Measurements from ENCODE around the gene CERCAM.

DNA sequence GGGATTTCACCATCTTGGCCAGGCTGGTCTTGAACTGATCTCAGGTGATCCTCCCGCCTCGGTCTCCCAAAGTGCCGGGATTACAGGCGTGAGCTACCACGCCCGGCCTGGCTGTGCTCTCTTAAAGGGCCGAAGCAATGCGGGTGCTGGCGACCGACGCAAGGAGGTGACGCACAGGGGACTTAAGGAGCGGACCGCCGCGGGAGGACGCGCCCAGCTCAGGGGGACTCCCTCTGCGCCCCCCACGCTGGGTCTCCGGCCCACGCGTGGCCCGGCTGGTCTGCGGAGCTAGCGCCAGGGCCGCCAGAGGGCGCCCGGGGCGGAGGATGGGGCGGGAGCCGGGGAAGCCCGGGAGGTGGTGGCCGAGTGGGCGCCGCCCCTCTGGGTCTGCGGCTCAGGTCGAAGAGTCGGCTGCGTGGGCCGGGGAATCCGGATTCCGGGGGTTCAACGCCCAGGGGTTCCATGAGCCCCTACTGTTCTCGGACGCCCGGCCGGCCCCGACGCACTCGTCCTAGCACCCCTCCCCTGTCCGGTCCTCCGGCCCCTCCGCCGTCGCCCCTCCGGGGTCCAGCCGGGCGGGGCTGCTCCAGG is 502 bp upstream of the CERCAM start:
- no peak for TF ChIP-seq EZH2 (IDR thresholded peaks at IDR 0.05; ENCODE audit: borderline replicate concordance, low read depth, low read length, poor library complexity, severe bottlenecking)
- TF ChIP-seq, protein P1, sequence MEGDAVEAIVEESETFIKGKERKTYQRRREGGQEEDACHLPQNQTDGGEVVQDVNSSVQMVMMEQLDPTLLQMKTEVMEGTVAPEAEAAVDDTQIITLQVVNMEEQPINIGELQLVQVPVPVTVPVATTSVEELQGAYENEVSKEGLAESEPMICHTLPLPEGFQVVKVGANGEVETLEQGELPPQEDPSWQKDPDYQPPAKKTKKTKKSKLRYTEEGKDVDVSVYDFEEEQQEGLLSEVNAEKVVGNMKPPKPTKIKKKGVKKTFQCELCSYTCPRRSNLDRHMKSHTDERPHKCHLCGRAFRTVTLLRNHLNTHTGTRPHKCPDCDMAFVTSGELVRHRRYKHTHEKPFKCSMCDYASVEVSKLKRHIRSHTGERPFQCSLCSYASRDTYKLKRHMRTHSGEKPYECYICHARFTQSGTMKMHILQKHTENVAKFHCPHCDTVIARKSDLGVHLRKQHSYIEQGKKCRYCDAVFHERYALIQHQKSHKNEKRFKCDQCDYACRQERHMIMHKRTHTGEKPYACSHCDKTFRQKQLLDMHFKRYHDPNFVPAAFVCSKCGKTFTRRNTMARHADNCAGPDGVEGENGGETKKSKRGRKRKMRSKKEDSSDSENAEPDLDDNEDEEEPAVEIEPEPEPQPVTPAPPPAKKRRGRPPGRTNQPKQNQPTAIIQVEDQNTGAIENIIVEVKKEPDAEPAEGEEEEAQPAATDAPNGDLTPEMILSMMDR (conservative IDR thresholded peaks at IDR 0.05; ENCODE audit: low read depth, low read length) = peak; percentile 72
